Stomach (tissue), 9 donors: ENCODE measurements around the gene FAM124A. TPM values are rescaled to one million over a fixed set of nuclear protein-coding genes. Genes with fewer than 3 reads are reported as not detected.
"Not testable (repeated sequence)": the region's sequence is repeated elsewhere in the genome, so short reads cannot be mapped to it uniquely, and the experiment has no call there.

Experiments
- DNase-seq, 2 donors: peaks; one replicate each; pipeline versions ENCODE4 v3.0.0 to v3.0.0-alpha.2; 2013 to 2019
- H3K27ac ChIP-seq, 5 donors: fragments of 200-600 bp in 4 of 5; sonication (generic) in 4 of 5; one replicate each; pipeline ENCODE4 v1.5.1; 2013 to 2019; ENCODE audit warnings: mild to moderate bottlenecking in 1 of 5, moderate library complexity in 1 of 5
- H3K27me3 ChIP-seq, 3 donors: fragments of 200-600 bp; sonication (generic); one replicate each; pipeline ENCODE4 v1.5.1; 2017 to 2019; ENCODE audit warnings: mixed run types in 1 of 3
- H3K36me3 ChIP-seq, 4 donors: fragments of 200-600 bp; sonication (generic); 1 replicate in 3 of 4; 2 replicates in 1 of 4; pipeline ENCODE4 v1.5.1; 2016 to 2019
- H3K4me1 ChIP-seq, 4 donors: fragments of 200-600 bp; sonication (generic); one replicate each; pipeline ENCODE4 v1.5.1; 2016 to 2019
- H3K4me3 ChIP-seq, 4 donors: fragments of 200-600 bp; sonication (generic) in 3 of 4; one replicate each; pipeline ENCODE4 v1.5.1; 2016 to 2019; ENCODE audit warnings: mild to moderate bottlenecking in 1 of 4
- H3K9me3 ChIP-seq, 4 donors: fragments of 200-600 bp; sonication (generic); one replicate each; pipeline ENCODE4 v1.5.1; 2016 to 2019
- CTCF ChIP-seq, 7 experiments: fragments of 450-650 bp in 4 of 7; fragments of 200-600 bp in 3 of 7; sonication (generic) in 3 of 7; IDR thresholded peaks; one replicate each; pipeline ENCODE4 v1.5.1; 2016 to 2019; ENCODE audit warnings: antibody characterized with exemption in 7 of 7, control low read depth in 2 of 7, mild to moderate bottlenecking in 1 of 7
- EP300 ChIP-seq: sonication (generic); formaldehyde crosslinking; IDR thresholded peaks from one replicate; pipeline ENCODE4 v1.6.1; 2017; ENCODE audit warnings: antibody characterized with exemption
- POLR2A ChIP-seq, 4 donors: fragments of 450-650 bp; IDR thresholded peaks; one replicate each; pipeline ENCODE4 v1.6.1; 2016; ENCODE audit warnings: antibody characterized with exemption in 4 of 4, control low read depth in 2 of 4, mild to moderate bottlenecking in 1 of 4, moderate library complexity in 1 of 4
- POLR2AphosphoS5 ChIP-seq, 3 donors: sonication (generic); formaldehyde crosslinking; IDR thresholded peaks; one replicate each; pipeline ENCODE4 v1.6.1; 2016; ENCODE audit warnings: antibody characterized with exemption in 3 of 3
- WGBS, 5 donors: extraction: QIAGEN DNeasy Blood & Tissue Kit in 3 of 5; methylation state at CpG; one replicate each; pipeline versions ENCODE4 v1.1.5 to v1.1.7; 2013 to 2018; 5-methylcytosine and 5-hydroxymethylcytosine counted together
- intact Hi-C: fragments of 100-400 bp; cut with DNase I; formaldehyde crosslinking; loops from one replicate; pipeline ENCODE4 v1.15.1; 2023; ENCODE audit warnings: low total_unique reads
- polyA plus RNA-seq, 3 donors: library from polyadenylated mRNA; stranded (reverse); fragments of 200-250 nt; gene quantifications; one replicate each; pipeline ENCODE4 v1.2.3, GENCODE V29; 2013
- total RNA-seq, 5 donors: library from RNA; depleted of rRNA; stranded (reverse); fragments of >200 nt; gene quantifications; one replicate each; pipeline versions ENCODE4 v1.1.0 to v1.2.3, GENCODE V29; 2014 to 2016
- donor health status: healthy with polysubstance abuse.
- donor health status: Bipolar disorder and iron deficiency.
- donor health status: healthy.

FAM124A gene
- total and polyA plus RNA-seq, 8 donors: 0.46 to 21.0 (median 2.6) TPM

- intact Hi-C loops: no loop called here
- Histone ChIP-seq H3K4me1 (peaks cover 0 to 18% (median 7%) of the 10 kb centered on the region in 4 donors), H3K36me3 (peaks cover 0 to 7% (median 3%) of the 10 kb centered on the region in 4 donors), H3K9me3 (no peaks in the 10 kb centered on the region), H3K4me3 (no peak overlapping the region), H3K27ac (peak overlapping the region in 1 of 5 donors; percentile 32), H3K27me3 (no peaks in the 10 kb centered on the region)
- 75 to 91% (median 87%) methylated on average over 4 of the region's 4 CpGs for WGBS, 5 donors
- DNase-seq: no peak
- no peak for TF ChIP-seq CTCF (IDR thresholded peaks at IDR 0.05)
- no peak for TF ChIP-seq POLR2AphosphoS5 (IDR thresholded peaks at IDR 0.05)
- no peak for TF ChIP-seq EP300
- no peak for TF ChIP-seq POLR2A (IDR thresholded peaks at IDR 0.05)
These were observed 55.7 kb downstream of the FAM124A start for GRCh38 chr13:51277928-51278327.

- 64 to 78% (median 73%) methylated on average over 9 of the region's 9 CpGs for WGBS, 5 donors
- intact Hi-C loops: no loop called here
These were observed 56.4 kb downstream of the FAM124A start for GRCh38 chr13:51278426-51279130.

GRCh38 chr13:51280379-51280940 lies 58.3 kb downstream of the FAM124A start:
- peaks cover 0 to 7% (median 3%) of the 10 kb centered on the region in 4 donors for H3K36me3 ChIP-seq
- H3K9me3 ChIP-seq: no peaks in the 10 kb centered on the region
- TF ChIP-seq POLR2A (IDR thresholded peaks at IDR 0.05) (no peak), EP300 (no peak), CTCF (IDR thresholded peaks at IDR 0.05) (no peak), POLR2AphosphoS5 (IDR thresholded peaks at IDR 0.05) (no peak)
- H3K27me3 ChIP-seq: no peaks in the 10 kb centered on the region
- intact Hi-C loops: loop anchor here (5.0 to 10.0 kb wide), 2 partner anchors 58 to 126 kb away; partner anchors contain the start of gene FAM124A
- DNase-seq: no peak
- no peak overlapping the region for H3K27ac ChIP-seq
- peaks cover 0 to 16% (median 7%) of the 10 kb centered on the region in 4 donors for H3K4me1 ChIP-seq
- WGBS, 5 donors: 57 to 84% (median 61%) methylated on average over 8 to 13 of the region's 13 CpGs
- no peak overlapping the region for H3K4me3 ChIP-seq

More at GRCh38 chr13:51278426-51279130, 56.4 kb downstream of the FAM124A start:
- no peak for DNase-seq
- Histone ChIP-seq H3K27me3 (no peaks in the 10 kb centered on the region), H3K9me3 (no peaks in the 10 kb centered on the region), H3K27ac (peak overlapping the region in 1 of 5 donors; percentile 32), H3K4me3 (no peak overlapping the region), H3K36me3 (peaks cover 0 to 7% (median 3%) of the 10 kb centered on the region in 4 donors), H3K4me1 (peaks cover 0 to 18% (median 7%) of the 10 kb centered on the region in 4 donors)
- TF ChIP-seq POLR2A (IDR thresholded peaks at IDR 0.05): no peak
- no peak for TF ChIP-seq CTCF (IDR thresholded peaks at IDR 0.05)
- no peak for TF ChIP-seq POLR2AphosphoS5 (IDR thresholded peaks at IDR 0.05)
- TF ChIP-seq EP300: no peak

DNA sequence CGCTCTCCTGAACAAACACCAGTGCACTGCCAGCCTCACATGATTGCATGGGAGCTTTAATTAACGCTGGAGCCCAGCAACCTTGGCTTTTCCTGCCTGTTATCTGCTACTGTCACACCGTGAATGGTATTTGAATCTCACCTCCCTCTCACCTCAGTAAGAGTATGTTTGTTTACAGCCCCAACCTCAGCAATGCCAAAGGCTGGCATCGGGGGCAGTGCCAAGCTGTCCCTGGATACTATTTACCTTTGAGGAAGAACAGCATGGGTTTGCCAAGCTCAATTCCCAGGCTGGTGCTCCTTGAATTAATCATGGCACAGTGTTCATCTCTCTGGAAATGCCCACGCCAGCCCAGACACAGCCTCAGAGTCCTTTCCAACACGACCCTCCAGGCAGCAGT lies 60.1 kb downstream of the FAM124A start:
- Histone ChIP-seq H3K9me3 (no peaks in the 10 kb centered on the region), H3K4me1 (peaks cover 0 to 19% (median 9%) of the 10 kb centered on the region in 4 donors), H3K4me3 (no peak overlapping the region), H3K27me3 (no peaks in the 10 kb centered on the region), H3K27ac (no peak overlapping the region), H3K36me3 (peaks cover 0 to 7% (median 3%) of the 10 kb centered on the region in 4 donors)
- 37 to 55% (median 43%) methylated on average over 6 of the region's 6 CpGs for WGBS, 5 donors
- TF ChIP-seq EP300 (no peak), POLR2AphosphoS5 (IDR thresholded peaks at IDR 0.05) (no peak), CTCF (IDR thresholded peaks at IDR 0.05) (no peak), POLR2A (IDR thresholded peaks at IDR 0.05) (no peak)
- intact Hi-C loops: loop anchor here (5.0 to 10.0 kb wide), 2 partner anchors 60 to 128 kb away; partner anchors contain the start of gene FAM124A
- peak; percentile 25 to 65 for DNase-seq

DNA sequence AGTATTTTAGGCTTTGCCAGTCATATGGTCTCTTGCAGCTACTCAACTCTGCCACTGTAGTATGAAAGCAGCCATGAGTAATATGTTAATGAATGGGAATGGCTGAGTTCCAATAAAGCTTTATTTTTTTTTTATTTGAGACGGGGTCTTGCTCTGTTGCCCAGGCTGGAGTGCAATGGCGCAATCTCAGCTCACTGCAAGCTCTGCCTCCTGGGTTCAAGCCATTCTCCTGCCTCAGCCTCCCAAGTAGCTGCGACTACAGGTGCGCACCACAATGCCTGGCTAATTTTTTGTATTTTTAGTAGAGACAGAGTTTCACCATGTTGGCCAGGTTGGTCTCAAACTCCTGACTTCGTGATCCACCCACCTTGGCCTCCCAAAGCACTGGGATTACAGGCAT lies 60.7 kb downstream of the FAM124A start:
- WGBS, 5 donors: 84 to 96% (median 92%) methylated on average over 5 of the region's 5 CpGs

More for the DNA sequence above, 60.7 kb downstream of the FAM124A start:
- intact Hi-C loops: loop anchor here (5.0 to 10.0 kb wide), 2 partner anchors 61 to 128 kb away; partner anchors contain the start of gene FAM124A
- H3K27ac ChIP-seq, H3K9me3 ChIP-seq, H3K27me3 ChIP-seq, H3K4me3 ChIP-seq, DNase-seq, H3K36me3 ChIP-seq: not testable (repeated sequence)
- H3K4me1 ChIP-seq: peaks cover 0 to 19% (median 9%) of the 10 kb centered on the region in 4 donors
